GM18858 (cell line): ENCODE data around the gene ALAD.
A peak's percentile ranks its signal among the peaks of the same experiment; 100 is the strongest.
"Not testable (repeated sequence)": the region's sequence is repeated elsewhere in the genome, so short reads cannot be mapped to it uniquely, and the experiment has no call there.

Source experiments
- ATAC-seq: cut with Tn5 transposase; IDR thresholded peaks from one replicate; pipeline ENCODE4 v1.9.1; 2021; ENCODE audit not compliant: unreplicated experiment

ALAD gene

DNA sequence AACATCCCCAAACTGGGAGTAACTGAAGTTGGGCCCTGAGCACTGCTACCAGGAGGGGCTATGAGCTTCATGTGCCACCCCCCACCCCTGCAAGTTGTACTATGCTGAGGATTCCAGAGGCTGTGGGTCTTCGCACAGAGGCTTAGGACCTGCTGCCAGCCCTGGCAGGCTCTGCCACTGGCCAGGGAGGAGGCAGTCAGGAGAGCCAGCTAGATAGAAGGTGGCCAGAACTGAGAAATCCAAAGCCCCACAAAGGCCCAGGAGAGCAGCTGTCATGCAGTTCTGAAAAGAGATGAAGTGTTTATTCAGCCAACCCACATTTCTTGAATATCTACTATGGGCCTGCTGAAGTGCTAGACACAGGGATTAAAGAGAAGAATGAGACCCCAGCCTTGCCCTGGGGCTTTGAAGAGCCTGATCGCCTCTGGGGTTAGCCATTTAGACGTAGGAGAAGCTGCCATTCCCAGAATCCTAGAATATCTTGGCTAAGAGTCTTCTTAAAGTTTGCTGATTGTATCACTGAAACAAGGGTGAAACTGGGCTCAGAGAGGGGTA is 1.4 kb downstream of the ALAD start:
- ATAC-seq: no peak

DNA sequence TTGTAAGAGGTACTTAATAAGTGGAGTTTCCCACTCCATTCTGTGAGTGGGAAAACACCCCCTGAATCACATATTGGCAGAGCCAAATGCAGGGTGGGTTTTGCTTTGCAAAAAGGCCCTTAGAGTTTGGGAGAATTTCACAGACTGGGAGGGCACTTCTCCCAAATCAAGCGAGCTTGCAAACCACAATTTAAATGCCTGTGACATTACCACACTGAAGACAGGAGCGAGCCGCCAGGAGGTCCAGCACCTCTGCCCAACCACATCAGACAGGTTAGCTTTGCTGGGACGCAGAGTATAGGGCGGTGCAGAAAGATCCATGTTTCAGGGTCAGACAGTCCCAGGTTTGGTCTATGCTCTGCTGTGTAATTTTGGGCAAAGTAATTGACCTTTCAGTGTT is 2.3 kb downstream of the ALAD start:
- ATAC-seq: no peak

DNA sequence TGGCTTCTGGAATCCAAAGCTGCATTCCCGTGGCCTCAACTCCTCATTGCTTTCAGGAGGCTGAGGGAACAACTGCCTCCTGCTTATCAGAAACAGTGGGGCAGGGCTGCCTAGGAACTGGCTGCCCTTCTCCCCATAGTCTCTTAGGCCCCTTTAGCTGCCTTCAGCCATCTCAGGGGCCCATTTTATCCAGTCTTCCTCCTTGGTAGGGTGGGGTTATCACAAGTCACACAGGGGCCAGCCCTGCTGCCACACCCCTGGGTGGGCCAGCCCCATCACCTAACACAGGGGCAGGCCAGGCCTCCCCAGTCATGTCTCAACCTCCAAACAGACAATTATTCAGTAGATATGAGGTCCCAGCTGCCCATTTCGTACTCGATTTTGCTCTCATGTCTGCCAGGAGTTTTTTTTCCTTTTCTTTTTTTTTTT is 3.9 kb downstream of the ALAD start:
- ATAC-seq: no peak

DNA sequence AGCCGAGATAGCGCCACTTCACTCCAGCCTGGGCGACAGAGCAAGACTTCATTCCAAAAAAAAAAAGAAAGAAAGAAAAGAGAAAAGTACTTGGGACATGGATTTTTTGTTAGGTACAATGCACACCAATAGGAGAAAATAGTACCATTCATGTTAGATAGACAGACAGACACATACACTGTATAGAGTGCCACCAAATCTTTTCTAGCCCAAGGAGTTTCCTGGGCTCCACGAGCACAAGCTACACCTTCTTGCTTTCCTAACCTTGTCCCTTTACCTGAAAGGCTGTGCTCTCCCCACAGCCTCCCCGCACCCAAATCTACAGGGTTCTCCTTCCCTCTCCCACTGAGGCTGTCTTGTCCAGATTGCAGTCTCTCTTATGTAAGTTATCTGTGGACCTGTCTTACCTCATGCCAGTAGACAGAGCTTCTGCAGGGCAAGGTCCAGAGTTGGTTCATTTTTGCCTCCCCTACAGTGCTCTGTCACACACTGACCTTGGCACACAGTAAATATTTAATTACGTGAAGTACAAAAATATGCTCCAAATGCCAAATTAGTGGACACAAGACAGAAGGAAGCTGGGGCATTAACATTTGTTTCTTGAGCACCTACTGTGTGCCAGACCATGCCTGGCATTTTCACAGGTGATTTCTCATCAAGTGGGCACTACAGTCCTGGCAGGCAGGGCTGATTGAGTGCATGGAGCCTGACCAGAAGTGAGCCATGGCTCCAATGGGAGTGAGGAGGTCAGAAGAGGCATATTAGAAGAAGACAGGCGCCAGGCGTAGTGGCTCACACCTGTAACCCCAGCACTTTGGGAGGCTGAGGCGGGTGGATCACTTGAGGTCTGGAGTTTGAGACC is 5.9 kb downstream of the ALAD start:
- ATAC-seq: no peak

DNA sequence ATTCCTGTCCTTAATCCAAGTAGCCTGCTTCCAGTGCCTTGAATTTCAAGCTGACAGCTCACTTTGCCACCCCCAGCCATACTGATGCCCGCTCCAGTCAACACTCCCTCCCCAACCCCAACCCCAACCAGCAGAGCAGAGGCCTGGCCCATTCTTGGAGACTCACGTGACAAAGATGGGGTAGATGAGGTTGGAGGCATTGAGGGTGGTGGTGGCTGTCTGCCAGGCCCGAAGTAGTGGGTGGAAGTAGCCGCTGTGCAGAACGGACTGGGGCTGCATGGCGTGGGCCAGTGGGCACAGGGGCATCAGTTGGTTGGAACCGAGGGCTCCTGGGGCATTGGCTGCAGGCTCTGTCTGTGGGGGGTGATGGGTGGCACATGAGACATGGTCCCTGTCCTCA is 7.8 kb downstream of the ALAD start:
- ATAC-seq: no peak

DNA sequence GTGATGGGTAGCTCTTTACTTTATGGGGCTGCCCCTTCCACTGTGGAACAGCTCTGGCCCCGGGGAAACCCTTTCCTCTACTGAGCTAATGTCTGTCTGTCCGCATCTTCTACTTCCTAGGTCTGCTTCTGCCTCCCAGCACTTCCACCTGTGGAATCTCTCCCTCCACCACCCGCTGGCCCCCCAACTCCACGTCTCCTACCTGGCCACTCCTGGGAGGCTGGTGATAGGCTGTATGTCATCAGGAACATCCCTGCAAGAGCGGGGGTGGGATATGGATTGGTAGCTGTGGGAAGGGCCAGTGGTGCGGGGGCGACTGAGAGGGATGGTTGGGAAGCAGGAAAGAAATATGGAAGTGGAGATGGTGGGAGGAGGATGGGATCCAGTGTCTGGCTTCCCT is 9.2 kb downstream of the ALAD start:
- no peak for ATAC-seq

DNA sequence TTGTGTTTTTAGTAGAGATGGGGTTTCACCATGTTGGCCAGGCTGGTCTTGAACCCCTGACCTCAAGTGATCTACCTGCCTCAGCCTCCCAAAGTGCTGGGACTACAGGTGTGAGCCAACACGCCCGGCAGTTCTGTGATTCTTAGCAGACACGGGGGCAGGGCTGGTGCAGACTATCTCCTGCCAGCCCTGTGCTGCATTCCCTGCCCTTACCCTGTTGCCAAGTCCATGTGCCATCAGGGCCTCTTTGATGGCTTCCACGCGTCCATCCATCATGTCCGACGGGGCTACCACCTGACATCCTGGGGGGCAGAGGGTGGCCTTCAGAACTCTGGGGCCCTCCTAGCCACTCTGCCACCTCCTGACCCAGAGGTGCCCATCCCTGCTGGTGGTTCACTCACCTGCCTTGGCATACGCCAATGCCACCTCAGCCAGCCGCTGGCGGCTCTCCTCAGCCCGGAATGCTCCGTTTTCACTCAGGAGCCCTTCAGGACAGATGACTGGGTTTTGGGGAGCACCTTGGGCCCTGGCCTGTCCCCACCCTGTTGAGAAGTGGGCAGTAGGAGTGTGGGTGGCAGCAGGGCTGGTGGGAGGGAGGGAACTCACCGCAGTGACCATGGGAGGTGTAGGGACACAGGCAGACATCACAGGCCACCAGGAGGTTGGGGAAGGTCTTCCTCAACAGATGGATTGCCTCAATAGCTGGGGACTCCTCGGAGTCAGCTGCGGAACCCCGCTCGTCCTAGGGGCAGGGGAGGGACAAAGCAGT is 10.7 kb downstream of the ALAD start:
- ATAC-seq: no peak

DNA sequence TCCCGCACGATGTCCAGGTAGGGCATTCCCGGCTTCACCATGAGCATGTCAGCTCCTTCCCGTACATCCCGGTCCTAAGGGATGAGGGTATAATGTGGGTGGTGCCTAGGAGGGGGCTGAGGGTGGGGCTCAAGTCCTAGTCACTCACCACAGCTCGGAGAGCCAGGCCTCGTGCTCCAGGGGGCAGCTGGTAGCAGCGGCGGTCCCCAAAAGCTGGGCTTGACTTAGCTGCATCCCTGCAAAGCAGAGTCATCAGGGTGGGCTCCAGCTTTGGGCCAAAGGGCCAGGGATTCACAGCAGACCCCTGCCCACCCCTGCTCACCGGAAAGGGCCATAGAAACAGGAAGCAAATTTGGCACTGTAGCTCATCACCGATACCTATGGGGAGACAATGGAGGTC is 11.6 kb downstream of the ALAD start:
- ATAC-seq: no peak

DNA sequence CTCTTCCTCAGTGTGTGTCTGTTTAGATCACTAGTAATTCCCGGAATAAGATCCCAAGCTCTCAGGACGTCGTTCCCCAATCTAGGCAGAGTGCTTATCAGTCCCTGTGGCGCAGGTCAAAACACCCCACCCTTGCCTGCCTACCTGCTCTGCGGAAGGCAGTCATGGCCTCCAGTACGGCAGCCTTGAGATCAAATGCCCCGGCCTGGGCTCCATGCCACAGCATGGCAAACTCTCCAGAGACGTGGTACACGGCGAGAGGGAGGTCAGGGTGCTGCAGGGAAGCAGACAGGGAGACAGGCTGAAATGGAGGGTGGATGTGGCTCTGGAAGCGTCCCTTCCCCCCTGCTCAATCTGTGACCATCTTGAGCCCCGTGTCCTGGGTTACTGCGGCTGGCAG is 12.3 kb downstream of the ALAD start:
- ATAC-seq: no peak

DNA sequence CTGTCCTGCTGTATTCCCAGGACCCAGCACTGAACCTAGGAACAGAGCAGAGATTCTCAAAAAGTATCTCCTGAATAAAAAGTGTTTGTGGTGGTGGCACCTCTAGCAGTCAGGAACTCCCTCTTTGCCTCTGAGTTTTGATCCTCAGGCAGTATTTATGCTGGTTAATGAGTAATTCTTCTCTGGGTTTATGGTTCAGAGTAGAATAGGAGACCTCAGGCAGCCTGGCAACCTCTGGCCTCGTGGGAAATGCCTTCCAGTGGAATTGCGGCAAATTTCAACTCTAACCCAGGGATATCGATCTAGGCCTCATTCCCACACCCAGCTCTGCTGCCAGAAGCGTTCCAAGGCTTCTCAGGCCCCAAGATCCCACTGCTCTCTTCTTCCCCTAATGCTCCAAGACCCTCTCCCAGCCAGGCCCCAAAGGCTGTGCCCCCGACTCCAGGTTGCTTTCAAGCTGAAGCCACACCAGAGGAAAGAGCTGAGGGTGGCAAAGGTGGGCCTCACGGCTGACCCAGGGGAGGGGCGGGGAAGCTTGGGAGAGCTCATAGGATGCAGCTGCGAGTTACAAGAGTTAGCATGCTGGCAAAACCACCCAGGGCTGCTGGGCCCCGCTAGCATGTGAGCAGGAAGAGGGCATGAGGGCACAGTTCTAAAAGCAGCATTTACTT is 13.4 kb downstream of the ALAD start:
- ATAC-seq: no peak

DNA sequence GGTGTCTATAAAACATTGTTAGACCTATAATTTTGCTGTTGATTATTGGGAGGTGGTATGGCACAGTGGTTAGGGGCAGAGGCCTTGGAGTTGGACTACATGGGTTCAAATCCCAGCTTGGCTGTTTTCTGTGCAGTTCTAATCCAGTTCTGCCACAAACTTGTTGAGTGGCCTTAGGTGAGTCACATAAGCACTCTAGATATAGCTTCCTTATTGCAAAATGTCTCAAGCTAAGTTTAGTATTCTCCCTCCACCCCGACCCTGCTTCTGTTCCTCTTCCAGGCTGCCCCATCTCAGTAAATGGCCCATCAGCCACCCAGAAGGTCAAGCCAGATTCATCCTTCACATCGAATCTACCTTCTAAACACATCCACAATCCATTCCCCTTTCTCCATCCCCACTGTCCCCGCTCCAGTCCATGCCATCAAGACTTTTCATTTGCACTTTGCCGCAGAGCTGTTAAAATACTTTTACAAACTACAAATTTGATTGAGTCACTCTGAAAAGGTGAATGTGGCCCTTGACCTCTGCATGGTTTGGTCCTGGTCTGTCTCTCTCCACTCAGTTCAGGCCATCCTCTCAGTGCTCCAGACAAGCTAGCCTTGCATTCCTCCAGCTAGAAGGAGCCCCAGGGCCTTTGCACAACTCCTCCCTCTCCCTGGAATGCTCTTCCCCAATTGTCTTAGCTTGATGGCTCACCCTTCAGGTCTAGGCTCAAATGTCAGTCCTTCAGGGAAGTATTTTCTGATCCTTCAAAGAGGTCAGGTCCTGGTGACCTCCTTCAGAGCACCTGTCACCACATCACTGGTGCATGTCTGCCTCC is 14.3 kb downstream of the ALAD start:
- ATAC-seq: no peak

DNA sequence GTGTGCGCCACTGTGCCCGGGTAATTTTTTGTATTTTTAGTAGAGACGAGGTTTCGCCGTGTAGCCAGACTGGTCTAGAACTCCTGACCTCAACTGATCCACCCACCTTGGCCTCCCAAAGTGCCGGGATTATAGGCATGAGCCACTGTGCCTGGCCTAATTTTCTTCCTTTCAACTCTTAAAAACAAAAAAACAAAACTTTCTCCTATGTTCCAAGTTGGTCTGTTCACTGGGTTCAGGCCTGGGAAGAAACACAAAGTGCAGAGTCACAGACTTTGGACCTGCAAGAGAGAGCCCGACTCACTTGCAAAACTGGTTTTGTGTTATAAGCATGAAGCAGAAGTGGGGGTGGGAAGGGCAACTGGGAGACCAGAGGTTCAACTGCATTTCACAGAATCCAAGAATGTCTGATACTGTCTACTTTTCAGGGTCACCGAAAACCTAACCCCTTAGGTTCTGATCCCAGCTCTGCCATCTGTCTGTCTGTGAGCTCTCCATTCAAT is 19.1 kb downstream of the ALAD start:
- ATAC-seq: no peak

DNA sequence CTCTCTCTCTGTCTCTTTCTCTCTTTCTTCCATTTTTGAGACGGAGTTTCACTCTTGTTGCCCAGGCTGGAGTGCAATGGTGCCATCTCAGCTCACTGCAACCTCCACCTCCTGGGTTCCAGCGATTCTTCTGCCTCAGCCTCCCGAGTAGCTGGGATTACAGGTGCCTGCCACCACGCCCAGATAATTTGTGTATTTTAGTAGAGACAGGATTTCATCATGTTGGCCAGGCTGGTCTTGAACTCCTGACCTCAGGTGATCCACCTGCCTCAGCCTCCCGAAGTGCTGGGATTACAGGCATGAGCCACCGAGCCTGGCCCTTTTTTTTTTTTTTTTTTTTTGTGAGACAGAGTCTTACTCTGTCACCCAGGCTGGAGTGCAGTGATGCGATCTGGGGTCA is 19.6 kb downstream of the ALAD start:
- ATAC-seq: not testable (repeated sequence)

DNA sequence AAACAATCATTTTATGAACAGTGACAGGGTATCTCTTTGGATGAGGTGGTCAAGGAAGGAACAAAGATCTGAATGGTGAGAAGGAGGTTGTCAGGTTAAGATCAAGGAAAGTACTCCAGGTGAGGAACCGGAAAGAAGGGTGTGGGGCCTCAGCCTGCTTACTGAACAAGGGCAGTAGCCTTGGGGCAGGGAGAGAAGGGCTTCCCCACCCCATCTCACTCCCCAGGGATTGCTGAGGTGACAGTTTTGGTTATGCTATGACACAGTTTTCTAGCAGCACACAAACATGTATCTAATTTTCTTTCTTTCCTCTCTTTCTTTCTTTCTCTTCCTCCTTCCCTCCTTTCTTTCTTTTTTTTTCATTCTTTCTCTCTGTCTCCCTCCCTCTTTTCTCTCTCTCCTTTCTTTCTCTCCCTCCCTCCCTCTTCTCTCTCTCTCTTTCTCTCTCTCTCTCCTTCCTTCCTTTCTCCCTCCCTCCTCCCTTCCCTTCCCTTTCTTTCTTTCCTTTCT is 20.2 kb downstream of the ALAD start:
- ATAC-seq: peak; percentile 50

DNA sequence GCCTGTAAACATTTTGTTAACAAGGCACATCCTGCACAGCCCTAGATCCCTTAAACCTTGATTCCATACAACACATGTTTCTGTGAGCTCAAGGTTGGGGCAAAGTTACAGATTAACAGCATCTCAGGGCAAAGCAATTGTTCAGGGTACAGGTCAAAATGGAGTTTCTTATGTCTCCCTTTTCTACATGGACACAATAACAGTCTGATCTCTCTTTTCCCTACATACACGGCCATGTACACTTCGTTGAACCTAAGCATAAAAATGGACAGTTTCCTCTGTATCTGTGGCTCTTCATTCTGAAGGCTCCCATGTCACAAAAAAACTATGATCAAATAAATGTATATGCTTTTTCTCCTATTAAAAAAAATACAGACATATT is 21.3 kb downstream of the ALAD start:
- not testable (repeated sequence) for ATAC-seq

DNA sequence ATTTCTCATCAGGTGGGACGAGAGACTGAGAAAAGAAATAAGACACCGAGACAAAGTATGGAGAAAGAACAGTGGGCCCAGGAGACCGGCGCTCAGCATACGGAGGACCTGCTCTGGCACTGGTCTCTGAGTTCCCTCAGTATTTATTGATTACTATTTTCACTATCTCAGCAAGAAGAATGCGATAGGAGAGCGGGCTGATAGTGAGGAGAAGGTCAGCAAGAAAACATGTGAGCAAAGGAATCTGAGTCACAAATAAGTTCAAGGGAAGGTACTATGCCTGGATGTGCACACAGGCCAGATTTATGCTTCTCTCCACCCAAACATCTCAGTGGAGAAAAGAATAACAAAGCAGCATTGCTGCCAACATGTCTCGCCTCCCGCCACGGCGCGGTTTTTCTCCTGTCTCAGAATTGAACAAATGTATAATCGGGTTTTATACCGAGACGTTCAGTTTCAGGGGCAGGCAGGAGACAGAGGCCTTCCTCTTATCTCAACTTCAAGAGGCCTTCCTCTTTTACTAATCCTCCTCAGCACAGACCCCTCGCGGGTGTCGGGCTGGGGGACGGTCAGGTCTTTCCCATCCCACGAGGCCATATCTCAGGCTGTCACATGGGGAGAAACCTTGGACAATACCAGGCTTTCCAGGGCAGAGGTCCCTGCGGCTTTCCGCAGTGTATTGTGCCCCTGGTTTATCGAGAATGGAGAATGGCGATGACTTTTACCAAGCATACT is 21.8 kb downstream of the ALAD start:
- not testable (repeated sequence) for ATAC-seq

DNA sequence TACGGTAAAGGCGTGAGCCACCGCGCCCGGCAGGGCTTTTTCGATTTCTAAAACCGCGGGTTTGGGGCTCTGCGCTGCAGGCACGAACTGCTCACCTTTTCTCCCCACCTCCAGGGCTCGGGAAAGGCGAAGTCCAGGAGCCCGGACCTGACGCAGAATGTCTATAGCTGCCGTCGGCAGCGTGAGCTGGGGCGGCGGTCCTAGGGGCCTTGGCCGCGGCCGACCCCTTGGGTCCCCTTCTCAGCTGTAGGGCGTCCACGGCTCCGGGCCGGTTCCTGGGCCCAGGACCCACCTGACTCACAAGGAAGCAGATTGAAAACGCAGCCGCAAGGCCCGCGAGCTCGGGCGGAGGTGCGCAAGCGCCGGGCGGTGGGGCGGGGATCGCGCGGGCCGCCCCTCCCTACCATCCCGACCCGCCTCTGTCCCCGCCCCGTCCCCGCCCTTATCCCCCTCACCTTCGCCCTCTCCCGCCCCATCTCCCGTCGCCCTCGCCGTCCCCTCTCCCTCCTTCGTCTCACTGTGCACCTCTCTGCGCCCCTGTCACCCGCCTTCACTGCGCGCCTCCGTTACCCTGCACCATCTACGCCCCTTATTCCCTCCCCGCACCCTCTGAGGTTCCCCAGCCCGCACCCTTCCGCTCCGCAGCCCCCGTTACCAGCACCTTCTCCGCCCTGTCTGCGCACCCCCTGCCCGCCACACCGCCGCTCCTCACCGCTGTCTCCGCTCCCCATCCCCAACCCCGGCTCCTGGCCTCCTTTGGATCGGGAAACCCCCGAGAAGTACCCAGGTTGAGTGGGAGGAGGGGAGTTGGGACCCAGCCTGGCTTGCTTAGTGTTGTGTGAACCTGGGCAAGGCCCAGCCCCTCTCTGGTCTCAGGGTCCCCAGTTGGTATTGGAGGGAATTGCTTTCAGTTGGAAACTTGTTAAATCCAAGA is 24.2 kb downstream of the ALAD start, which contains the start of gene HDHD3:
Gene HDHD3 (minus strand): TSS at position 353 of the 934 bp plus-strand sequence. CDS start 2,632 bp downstream, outside the sequence.
- peak; percentile 72 for ATAC-seq
